Adrenal gland (tissue), 12 donors: ENCODE results near the gene GSTCD. TPM values are rescaled to one million over a fixed set of nuclear protein-coding genes. Genes with fewer than 3 reads are reported as not detected.

Experiments used
- DNase-seq, 7 donors: peaks; one replicate each; pipeline ENCODE4 v3.0.0-alpha.2; 2019 to 2020
- H3K27ac ChIP-seq, 5 donors: fragments of 200-600 bp; sonication (generic) in 4 of 5; 1 replicate in 3 of 5; 2 replicates in 2 of 5; pipeline versions ENCODE4 v1.5.1 to v1.8.0; 2016 to 2020; ENCODE audit warnings: mild to moderate bottlenecking in 1 of 5
- H3K27me3 ChIP-seq: fragments of 200-600 bp; 2 replicates; pipeline ENCODE4 v1.8.0; 2021
- H3K36me3 ChIP-seq, 2 donors: fragments of 200-600 bp; replicated peaks in 1 of 2; 1 replicate in 1 of 2; 2 replicates in 1 of 2; pipeline versions ENCODE4 v1.5.1 to v1.8.0; 2018 to 2022
- H3K4me1 ChIP-seq, 2 donors: fragments of 200-600 bp; replicated peaks in 1 of 2; 1 replicate in 1 of 2; 2 replicates in 1 of 2; pipeline versions ENCODE4 v1.5.1 to v1.8.0; 2018 to 2021
- H3K4me3 ChIP-seq, 4 donors: fragments of 200-600 bp; sonication (generic) in 3 of 4; one replicate each; pipeline ENCODE4 v1.5.1; 2016 to 2018
- H3K9me3 ChIP-seq, 3 donors: fragments of 200-600 bp; sonication (generic) in 1 of 3; replicated peaks in 1 of 3; 1 replicate in 2 of 3; 2 replicates in 1 of 3; pipeline versions ENCODE4 v1.5.1 to v1.8.0; 2016 to 2021
- POLR2A ChIP-seq, 2 donors: fragments of 450-650 bp; IDR thresholded peaks; one replicate each; pipeline ENCODE4 v1.6.1; 2017; ENCODE audit warnings: antibody characterized with exemption in 2 of 2, mild to moderate bottlenecking in 2 of 2, moderate library complexity in 1 of 2
- WGBS, 4 donors: extraction: QIAGEN DNeasy Blood & Tissue Kit in 2 of 4; methylation state at CpG; one replicate each; pipeline versions ENCODE4 v1.1.5 to v1.1.7; 2013 to 2017; 5-methylcytosine and 5-hydroxymethylcytosine counted together
- intact Hi-C, 2 donors: fragments of 100-400 bp; cut with DNase I; formaldehyde crosslinking; loops; one replicate each; pipeline versions ENCODE4 v1.14.1 to v1.15.0; 2022 to 2023
- polyA plus RNA-seq, 3 donors: library from polyadenylated mRNA; stranded (reverse); fragments of 200-250 nt in 2 of 3; fragments of 350-450 nt in 1 of 3; fragmentation: Illumina TruSeq in 1 of 3; extraction: RNeasy Lipid Tissue Mini Kit (QIAGEN cat#74804) in 1 of 3; gene quantifications; one replicate each; pipeline ENCODE4 v1.2.3, GENCODE V29; 2013 to 2014
- total RNA-seq, 9 donors: library from RNA; depleted of rRNA in 4 of 9; stranded (reverse); fragments of >200 nt in 4 of 9; fragments of 120-200 nt in 1 of 9; fragmentation: NEBNext Ultra II Directional in 1 of 9; extraction: Animal tissue kit (Norgen Biotek cat#: 25700) in 1 of 9; gene quantifications; one replicate each; pipeline versions ENCODE4 v1.1.0 to v1.2.4, GENCODE V29; 2013 to 2023
- TF ChIP-seq, protein P1 (sequence below), 6 experiments: fragments of 450-650 bp in 4 of 6; fragments of 200-600 bp in 2 of 6; sonication (generic) in 1 of 6; IDR thresholded peaks; 1 replicate in 5 of 6; 2 replicates in 1 of 6; pipeline versions ENCODE4 v1.5.1 to v1.8.0; 2016 to 2021; ENCODE audit warnings: antibody characterized with exemption in 6 of 6, mild to moderate bottlenecking in 2 of 6, moderate library complexity in 1 of 6
- donor health status: healthy with polysubstance abuse.
- donor health status: Bipolar disorder and iron deficiency.
- donor health status: DM: yes; HTN: yes; CAD: no.
- donor health status: DM: no; HTN: no; CAD: no.
- donor health status: DM: no; HTN: no; CAD: no.
- donor health status: DM: yes; HTN: yes; CAD: no.

The GSTCD gene
- total and polyA plus RNA-seq, 12 donors, result 0.88 to 13.8 (median 6.7) TPM

DNA sequence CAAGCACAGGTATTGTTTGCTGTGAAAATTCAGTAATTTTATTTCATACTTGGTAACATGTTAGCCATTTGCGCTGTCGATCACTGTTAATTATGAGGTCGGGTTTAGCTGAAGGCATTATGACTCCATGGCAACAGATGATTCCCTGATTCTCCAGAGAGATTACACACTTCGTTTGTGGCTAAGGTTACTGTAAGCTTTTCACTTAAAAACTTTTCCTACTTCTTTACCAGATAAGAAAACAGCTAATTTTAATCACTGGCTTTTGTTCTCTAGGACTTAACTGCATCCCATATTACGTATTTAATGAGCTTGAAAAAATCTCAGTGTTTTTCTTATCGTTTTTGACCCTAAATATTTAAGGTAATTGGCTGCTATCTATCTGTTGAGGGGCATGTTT, 2.1 kb downstream of the GSTCD start:
- Histone ChIP-seq H3K36me3 (no peaks in the 10 kb centered on the region), H3K4me1 (peaks cover 7 to 22% of the 10 kb centered on the region in 2 donors), H3K27me3 (no peaks in the 10 kb centered on the region), H3K27ac (no peak overlapping the region), H3K4me3 (no peak overlapping the region), H3K9me3 (no peaks in the 10 kb centered on the region)
- TF ChIP-seq POLR2A (IDR thresholded peaks at IDR 0.05), result no peak
- TF ChIP-seq, protein P1, sequence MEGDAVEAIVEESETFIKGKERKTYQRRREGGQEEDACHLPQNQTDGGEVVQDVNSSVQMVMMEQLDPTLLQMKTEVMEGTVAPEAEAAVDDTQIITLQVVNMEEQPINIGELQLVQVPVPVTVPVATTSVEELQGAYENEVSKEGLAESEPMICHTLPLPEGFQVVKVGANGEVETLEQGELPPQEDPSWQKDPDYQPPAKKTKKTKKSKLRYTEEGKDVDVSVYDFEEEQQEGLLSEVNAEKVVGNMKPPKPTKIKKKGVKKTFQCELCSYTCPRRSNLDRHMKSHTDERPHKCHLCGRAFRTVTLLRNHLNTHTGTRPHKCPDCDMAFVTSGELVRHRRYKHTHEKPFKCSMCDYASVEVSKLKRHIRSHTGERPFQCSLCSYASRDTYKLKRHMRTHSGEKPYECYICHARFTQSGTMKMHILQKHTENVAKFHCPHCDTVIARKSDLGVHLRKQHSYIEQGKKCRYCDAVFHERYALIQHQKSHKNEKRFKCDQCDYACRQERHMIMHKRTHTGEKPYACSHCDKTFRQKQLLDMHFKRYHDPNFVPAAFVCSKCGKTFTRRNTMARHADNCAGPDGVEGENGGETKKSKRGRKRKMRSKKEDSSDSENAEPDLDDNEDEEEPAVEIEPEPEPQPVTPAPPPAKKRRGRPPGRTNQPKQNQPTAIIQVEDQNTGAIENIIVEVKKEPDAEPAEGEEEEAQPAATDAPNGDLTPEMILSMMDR (IDR thresholded peaks at IDR 0.05), result no peak
- intact Hi-C loops, result no loop called here
- no peak for DNase-seq
- WGBS, 4 donors, result 72 to 80% (median 74%) methylated on average over 6 of the region's 6 CpGs

DNA sequence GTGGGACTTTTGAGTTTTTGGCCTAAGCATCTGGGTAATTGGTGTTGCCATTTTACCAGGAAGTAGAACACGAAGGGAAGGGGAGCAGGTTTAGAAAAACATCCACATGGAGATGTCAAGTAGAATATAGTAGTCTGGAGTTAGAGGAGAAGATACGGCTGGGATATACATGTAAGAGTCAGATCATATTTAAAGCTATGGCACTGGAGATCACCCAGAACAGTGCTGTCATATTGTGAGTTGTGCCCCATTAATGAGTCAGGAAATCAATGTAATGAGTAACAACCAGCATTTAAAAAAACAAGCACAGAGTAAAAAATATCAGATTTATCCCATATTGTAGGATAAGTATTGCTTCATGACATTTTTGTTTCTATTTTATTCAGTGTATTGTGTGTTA, 4.2 kb downstream of the GSTCD start:
- Histone ChIP-seq H3K4me1 (peaks cover 2 to 10% of the 10 kb centered on the region in 2 donors), H3K27ac (no peak overlapping the region), H3K27me3 (no peaks in the 10 kb centered on the region), H3K4me3 (no peak overlapping the region), H3K36me3 (no peaks in the 10 kb centered on the region), H3K9me3 (no peaks in the 10 kb centered on the region)
- TF ChIP-seq POLR2A (IDR thresholded peaks at IDR 0.05), result no peak
- TF ChIP-seq, protein P1 (IDR thresholded peaks at IDR 0.05), result no peak
- no peak for DNase-seq
- intact Hi-C loops, result no loop called here
- WGBS, 4 donors, result 79 to 91% (median 89%) methylated on average over 2 of the region's 2 CpGs

DNA sequence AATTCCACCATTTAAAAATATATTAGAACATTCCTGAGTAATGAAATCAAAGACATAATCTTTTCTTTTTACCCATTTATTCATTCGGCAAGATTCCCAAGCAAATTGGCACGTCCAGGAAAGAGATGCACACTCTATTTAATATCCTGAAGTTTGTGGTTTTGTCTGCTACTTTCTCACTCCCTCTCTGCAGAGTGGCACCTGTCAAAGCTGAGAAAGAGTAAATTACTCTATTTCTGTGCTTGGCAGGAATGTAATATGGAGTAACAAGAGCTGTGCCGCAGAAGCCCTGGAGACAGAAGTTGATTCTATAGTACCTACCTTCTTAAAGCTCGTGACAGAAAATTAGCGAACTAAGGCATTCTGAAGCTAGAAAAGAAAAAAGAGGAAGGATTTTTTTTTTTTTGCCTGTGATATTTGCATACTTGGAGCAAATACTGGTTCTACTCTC, 5.5 kb downstream of the GSTCD start:
- TF ChIP-seq, protein P1 (IDR thresholded peaks at IDR 0.05), result no peak
- no peak for TF ChIP-seq POLR2A (IDR thresholded peaks at IDR 0.05)
- H3K36me3 ChIP-seq, result no peaks in the 10 kb centered on the region
- DNase-seq, result no peak
- H3K9me3 ChIP-seq, result no peaks in the 10 kb centered on the region
- no peak overlapping the region for H3K4me3 ChIP-seq
- WGBS, 4 donors, result 68 to 72% (median 70%) methylated on average over 5 of the region's 5 CpGs
- no peaks in the 10 kb centered on the region for H3K27me3 ChIP-seq
- H3K27ac ChIP-seq, result no peak overlapping the region
- peaks cover 0 to 9% of the 10 kb centered on the region in 2 donors for H3K4me1 ChIP-seq
- intact Hi-C loops, result no loop called here

DNA sequence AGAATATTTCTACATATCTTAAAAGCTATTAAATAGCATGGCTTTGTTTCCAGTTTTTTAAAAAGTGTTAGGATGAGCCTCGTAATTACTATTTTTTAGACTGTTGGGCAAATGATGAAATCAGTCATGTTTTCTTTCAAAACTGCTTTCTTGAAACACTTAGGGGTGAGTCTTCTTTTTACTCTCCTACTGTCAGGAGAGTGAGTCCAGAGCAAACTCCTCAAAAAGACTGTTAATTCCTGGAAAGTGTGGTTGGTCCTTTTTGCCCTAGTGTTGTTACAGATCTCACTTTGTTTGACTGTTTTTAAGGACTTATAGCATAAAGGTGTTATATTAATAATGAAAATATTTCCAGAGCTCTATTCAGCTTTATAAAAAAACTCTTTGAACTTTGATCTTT, 6.3 kb downstream of the GSTCD start:
- H3K4me3 ChIP-seq, result no peak overlapping the region
- DNase-seq, result no peak
- no peaks in the 10 kb centered on the region for H3K27me3 ChIP-seq
- H3K4me1 ChIP-seq, result peaks cover 0 to under 1% of the 10 kb centered on the region in 2 donors
- intact Hi-C loops, result no loop called here
- no peaks in the 10 kb centered on the region for H3K9me3 ChIP-seq
- 59 to 71% (median 60%) methylated on average over 1 of the region's 1 CpG for WGBS, 4 donors
- TF ChIP-seq, protein P1 (IDR thresholded peaks at IDR 0.05), result no peak
- H3K36me3 ChIP-seq, result no peaks in the 10 kb centered on the region
- H3K27ac ChIP-seq, result no peak overlapping the region
